Subcutaneous preadipocyte (primary cell): Measurements from ENCODE around the gene PLXNA3. TPM values are rescaled to one million over a fixed set of nuclear protein-coding genes. Genes with fewer than 3 reads are reported as not detected.

Experiments
- small RNA-seq: library from RNA; depleted of rRNA; stranded (forward); fragments of <200 nt; gene quantifications from one replicate; pipeline ENCODE3, GENCODE V24; 2012
- total RNA-seq: library from RNA; depleted of rRNA; stranded (reverse); fragments of >200 nt; gene quantifications from 2 replicates; pipeline ENCODE4 v1.2.3, GENCODE V29; 2012

PLXNA3 gene
- 13.2 and 16.2 TPM in 2 replicates for total RNA-seq

DNA sequence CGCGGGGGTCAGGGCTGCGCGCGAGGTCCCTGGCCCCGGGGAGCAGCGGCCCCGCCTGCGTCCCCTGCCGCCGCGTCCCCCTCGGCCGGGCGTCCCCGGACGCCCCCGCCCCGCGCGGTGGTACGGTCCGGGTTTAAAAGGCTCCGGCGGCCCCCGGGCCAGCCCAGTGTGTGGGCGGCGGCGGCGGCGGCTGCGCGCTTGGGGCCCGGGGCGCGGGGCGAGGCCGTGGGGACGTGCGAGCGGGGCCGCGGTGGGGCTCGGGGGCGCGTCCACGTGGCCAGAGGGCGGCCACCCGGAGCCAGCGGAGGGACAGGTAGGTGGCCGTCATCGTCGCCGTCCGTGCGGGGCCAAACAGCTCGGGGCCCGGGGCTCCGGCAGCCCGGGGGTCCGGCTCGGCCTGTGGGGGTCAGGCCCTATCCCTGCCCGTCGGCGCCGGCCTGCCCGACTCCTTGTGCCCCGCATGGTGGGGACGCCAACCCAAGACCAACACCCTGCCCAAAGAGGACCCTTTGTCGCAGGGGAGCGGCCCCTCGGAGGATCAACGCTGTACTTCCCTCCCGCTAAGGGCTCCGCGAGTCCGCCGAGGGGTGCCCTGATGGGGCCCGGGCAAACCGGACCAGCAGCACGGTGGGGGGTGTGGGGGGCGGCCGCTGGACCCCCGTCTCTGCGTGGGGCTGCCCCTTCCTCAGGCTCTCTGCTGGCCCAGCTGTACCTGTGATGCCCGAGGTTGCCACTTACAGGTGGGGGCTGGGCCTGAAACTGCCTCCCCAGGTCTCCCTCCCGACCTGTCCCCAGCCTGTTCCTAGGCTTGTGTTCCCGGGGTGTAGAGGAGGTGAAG lies at the start of gene PLXNA3:
TSS of gene PLXNA3 (plus strand) at position 166 of the 838 bp plus-strand sequence. CDS start 1,903 bp downstream, outside the sequence.

DNA sequence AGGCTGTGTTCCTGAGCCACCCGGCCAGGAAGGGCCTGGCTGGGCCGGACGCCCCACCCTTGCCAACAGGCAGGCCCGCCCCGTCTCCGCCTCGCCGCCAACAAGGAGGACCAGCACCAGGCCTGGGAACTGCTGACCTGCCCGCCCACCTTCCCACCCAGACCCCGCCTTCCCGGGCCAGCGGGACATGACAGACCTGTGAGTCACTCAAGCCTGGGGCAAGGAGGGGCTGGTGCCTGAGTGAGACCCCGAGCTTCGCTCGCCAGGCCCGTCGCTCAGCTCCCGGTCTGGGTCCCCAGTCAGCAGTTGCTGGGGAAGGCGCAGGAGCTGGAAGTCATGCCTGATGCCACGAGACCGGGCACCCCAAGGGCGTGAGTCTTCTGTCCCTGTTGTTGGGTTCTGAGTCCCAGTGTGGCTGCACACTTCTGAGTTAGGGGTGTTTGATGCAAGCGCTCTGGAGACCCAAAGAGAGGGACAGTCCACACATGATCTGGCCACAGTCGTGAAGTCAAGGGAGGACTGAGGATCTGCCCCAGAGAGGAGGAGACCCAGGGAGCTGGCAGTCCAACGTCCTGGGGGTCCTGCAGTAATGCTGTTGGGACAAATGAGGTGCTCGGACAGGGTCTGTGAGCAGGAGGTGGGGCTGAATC lies 48.7 kb upstream of the PLXNA3 start, which contains the start of gene DNASE1L1:
TSS of gene DNASE1L1 (minus strand) at position 33 of the 650 bp plus-strand sequence. CDS start 3,686 bp downstream, outside the sequence.

DNA sequence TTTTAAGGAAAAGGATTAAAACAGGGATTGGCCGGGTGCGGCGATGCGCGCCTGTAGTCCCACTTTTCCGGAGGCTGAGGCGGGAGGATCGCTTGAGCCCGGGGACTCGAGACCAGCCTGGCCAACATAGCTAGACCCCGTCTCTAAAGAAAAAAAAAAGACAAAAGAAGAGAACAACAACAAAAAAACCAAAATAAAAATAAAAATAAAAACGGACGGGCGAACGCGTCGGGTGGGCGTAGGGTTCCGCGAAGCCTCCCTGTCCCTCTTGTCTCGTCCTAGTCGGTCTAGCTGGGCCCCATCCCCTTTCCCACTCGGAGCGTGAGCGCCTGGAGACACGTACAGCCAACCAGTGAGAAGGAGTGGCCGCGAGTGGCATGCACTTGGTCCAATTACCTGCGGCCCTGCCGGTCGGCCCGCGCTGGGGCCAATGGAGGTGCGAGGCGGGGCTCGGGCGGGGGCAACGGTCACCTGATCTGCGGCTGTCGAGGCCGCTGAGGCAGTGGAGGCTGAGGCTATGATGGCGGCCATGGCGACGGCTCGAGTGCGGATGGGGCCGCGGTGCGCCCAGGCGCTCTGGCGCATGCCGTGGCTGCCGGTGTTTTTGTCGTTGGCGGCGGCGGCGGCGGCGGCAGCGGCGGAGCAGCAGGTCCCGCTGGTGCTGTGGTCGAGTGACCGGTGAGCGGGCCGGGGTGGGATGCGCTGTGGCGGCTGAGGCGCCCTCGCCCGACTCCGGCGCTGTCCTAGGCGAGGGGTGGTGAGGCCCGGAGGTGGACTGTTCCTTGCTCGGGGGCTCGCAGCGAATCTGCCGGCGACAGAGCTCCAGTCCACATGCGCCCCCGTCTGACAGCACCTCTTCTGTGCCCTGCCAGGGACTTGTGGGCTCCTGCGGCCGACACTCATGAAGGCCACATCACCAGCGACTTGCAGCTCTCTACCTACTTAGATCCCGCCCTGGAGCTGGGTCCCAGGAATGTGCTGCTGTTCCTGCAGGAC lies 29.6 kb upstream of the PLXNA3 start, which contains the start of gene ATP6AP1:
TSS of gene ATP6AP1 (plus strand) at position 502 of the 996 bp plus-strand sequence. CDS start at position 518, 16 bp downstream.

DNA sequence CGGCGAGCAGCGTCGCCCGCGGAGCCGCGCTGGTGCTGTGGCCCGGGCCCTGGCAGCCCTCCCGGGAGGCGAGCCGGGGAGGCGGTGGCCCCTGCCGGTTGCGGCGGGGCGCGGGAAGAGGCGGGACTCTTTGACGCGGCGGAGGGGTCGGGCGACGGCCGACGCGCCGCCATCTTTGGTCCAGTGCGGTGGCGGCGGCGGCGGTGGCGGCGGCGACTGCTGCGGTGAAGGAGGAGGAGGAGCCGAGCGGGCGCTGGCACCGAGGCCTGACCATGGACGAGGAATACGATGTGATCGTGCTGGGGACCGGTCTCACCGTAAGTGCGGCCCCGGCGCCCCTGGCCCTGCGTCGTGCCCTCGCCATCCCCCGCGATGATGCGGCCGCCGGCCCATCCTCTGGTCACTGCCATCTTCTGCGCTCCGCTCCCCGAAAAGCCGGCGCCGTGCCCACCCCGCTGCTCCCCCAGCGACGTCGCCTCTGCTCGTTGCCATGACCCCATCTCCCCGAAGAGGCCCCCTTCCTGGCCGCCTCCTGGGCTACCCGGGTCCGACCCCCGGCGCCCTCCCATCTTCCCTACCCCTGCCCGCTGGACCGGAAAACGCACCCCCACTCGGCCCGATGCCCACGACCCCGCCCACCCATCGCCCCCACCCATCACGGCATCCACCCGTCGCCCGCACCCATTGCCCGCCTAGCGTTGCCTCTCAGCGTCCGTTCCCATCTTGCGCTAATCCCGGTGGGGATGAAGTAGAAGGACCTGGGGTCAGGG lies 20.9 kb upstream of the PLXNA3 start, which contains the start of gene GDI1:
TSS of gene GDI1 (plus strand) at position 172 of the 770 bp plus-strand sequence. CDS start at position 273, 101 bp downstream.

DNA sequence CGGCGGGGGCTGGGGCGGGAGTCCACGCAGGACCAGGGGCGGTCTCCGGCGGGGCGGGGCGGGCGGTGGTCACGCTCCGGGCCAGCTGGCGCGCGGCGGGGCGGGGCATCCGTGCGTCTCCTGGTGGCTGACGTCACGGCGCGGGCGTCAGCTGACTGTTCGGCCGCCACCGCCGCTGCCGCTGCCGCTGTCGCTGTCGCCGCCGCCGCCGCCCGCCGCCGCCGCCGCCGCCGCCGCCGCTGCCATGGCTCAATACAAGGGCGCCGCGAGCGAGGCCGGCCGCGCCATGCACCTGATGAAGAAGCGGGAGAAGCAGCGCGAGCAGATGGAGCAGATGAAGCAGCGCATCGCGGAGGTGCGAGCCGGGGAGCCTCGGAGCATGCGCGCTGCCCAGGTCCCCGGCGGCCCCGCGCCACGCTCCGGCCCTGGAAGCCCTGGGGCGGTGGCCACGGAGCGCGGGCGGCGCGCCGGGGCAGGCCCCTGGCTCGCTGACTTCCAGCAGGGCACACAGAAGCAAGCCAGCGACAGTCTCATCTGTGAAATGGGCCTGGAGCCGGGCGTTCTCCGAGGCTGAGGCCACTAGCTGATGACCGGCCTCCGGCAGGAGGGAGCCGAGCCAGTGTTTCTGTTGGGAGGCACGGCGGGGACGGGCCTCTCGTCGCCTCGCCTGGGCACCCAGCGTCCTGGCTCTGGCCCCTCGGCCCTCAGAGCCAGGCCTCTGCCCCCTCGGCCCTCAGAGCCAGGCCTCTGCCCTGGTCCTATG lies 13.9 kb upstream of the PLXNA3 start, which contains the start of gene FAM50A:
TSS of gene FAM50A (plus strand) at position 150 of the 763 bp plus-strand sequence. CDS start at position 245, 95 bp downstream.

DNA sequence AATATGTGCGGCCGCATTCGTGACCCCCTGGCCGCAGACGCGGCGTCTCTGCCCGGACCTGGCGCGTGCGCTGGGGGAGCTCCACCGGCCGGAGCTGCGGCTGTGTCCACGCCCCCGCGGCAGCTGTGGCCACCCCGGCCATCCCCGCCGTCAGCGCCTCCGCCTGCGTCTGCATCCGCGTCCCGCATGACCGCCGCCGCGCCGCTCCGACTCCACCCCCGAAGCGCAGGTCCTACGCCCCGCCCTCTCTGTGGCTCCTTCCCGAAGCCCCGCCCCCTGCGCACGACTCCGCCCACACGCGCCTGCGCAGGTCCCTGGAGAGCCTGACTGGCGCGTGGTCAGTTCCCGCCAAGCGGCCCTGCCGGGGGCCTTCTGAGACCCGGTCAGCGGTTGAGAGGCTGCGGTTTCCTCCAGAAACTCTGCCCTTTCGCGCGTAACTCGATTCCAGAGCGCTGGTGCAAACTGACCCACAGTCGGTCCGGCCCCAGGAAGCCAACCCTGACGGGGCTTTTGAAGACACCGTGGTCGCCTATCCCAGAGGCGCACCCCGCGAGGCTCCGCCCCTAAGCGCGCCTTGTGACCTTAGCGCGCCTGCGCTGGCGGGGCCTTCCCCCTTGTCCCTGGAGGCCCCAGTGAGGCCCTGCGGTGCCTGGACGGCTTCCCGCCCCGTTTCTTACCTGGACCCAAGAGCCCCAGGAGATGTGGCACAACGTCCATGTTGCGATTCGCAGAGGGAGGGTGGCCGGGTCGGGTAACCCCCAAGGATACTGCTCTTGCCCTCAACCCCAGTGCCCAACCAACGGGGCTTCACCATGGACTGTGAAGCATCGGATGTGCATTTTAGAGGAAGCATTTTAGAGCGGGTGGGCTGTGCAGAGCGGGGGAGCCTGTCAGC lies 20.9 kb downstream of the PLXNA3 start, which contains the start of gene LAGE3:
TSS of gene LAGE3 (minus strand) at position 554 of the 895 bp plus-strand sequence. CDS start at position 188, 366 bp downstream.

DNA sequence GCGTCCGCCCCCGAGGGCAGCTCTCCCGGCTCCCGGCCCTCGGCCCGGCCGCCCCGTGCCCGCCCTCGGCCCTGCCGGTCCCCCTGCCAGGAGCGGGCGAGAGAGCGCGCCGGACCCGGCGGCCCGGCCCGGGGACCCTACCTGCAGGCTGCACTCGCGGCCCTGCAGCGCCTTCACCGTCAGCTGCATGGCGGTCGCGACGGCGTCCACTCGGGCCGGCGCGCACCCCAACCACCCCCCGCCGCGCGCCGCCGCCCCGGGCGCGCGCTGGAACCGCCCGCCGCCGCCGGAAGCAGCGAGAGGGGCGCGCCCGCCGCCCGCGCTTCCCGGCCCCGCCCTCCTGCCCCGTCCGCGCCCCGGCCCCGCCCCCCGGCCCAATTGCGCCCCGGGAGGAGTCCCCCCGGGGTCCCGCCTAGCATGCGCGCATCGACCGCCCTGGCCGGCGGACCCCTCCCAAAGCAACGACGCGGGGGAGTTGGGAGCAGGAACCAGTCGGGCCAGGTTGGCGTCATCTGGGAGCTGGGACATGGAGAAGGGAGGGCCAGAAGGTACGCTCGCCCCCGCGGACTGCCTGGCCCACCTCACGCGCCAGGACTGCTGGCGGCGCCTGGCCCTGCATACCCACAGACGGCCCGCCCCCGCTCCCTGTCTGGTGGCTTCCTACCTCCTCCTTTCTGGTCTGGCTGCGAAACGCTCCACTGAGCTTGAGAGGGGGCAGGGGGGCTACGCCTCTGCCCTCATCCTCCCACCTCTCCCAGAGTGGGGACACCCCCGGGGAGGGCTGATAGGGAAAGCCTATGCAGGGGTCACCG lies 28.5 kb downstream of the PLXNA3 start, which contains the start of gene UBL4A:
TSS of gene UBL4A (minus strand) at position 220 of the 812 bp plus-strand sequence. CDS start at position 189, 31 bp downstream.

DNA sequence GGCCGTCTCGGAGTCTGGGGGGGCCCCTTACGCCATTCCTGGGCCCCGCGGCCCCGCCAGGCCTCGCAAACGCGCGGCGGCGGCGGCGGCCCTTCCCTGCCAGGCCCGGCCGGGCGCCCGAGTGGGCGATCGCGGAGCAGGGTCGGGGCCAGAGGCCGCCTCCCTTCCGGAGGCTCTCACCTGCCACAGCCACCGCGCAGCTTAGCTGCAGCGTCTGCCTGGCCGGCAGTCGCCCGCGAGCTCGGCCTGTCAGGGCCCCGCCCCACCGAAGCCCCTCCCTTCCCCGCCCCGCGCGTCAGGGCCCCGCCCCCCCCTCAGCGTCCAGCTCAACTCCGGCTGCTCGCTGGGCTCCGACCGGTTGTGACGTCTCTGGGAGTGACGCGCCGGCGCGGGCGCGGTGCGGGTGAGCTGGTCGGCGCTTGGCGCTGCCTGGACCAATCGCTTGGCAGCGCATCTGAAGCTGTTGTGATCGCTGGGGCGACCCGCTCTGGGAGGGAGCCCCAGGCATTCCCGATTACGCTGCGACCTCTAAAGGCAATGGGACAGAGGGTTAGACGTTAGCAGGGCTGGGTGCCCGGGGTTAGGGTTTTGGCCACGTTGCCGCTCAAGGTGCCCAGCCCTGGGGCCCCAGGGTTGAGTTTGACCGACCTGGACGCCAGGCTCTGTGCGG lies 32.5 kb downstream of the PLXNA3 start, which contains the start of gene SLC10A3:
TSS of gene SLC10A3 (minus strand) at position 216 of the 670 bp plus-strand sequence. CDS start 1,689 bp downstream, outside the sequence.

DNA sequence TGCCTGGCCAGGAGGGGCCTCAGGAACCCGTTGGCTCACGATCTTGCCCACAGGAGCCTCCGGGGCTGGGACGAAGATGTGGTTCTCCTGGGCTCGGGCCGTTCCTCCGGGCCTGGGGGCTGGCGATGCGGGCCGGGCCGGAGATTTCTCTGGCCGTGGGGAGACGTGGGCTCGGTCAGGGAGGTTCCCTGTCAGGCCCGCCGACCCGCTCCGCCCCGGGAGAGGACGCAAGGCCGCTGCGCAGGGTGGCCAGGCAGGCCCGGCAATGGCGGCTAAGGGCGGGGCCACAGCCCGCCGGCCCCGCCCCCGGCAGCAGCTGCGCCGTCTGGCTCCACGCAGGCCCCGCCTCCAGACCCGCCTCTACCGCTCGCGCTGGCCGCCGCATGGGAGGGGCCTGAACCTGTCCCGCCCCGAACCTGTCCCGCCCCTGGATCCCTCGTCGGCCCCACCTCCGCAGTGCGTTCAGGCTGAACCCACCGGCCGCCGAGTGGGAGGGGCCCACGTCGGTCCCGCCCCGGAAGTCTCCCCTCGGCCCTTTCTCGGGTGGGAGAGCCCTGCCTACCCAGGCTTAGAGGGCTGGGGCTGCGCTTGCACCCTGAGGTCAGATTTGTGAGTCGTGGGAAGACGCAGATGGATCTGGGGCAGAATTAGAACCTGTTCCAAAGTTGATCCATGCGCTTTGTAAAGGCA lies 58.0 kb downstream of the PLXNA3 start, which contains the start of gene FAM3A:
TSS of gene FAM3A (minus strand) at position 267 of the 690 bp plus-strand sequence. CDS start 460 bp downstream, outside the sequence.

Small RNA genes lying within 50 kb of the gene (small RNA-seq; reads per million reads assigned to genes)
- gene MIR6858 (0.16 reads per million), gene RN7SL697P (not detected)

Other genes starting within 250 kb of the PLXNA3 start
- gene OPN1MW2, start 238.5 kb upstream of the PLXNA3 start, total RNA-seq = not detected in 2 replicates
- not detected in 2 replicates for gene OPN1MW3, start 200.7 kb upstream of the PLXNA3 start, total RNA-seq
- not detected in 2 replicates for gene TEX28, start 163.2 kb upstream of the PLXNA3 start, total RNA-seq
- not detected in 2 replicates for gene TKTL1, start 162.5 kb upstream of the PLXNA3 start, total RNA-seq
- gene FLNA, start 83.6 kb upstream of the PLXNA3 start, total RNA-seq = 1,220 and 1,461 TPM in 2 replicates
- gene EMD, start 79.0 kb upstream of the PLXNA3 start, total RNA-seq = 32.7 and 38.5 TPM in 2 replicates
- gene RPL10, start 59.9 kb upstream of the PLXNA3 start, total RNA-seq = 1,085 and 1,649 TPM in 2 replicates
- 18.0 and 28.2 TPM in 2 replicates for gene DNASE1L1, start 49.0 kb upstream of the PLXNA3 start, total RNA-seq
- 18.4 and 20.9 TPM in 2 replicates for gene TAFAZZIN, start 46.7 kb upstream of the PLXNA3 start, total RNA-seq
- gene ATP6AP1, start 29.6 kb upstream of the PLXNA3 start, total RNA-seq = 35.6 and 39.3 TPM in 2 replicates
- gene GDI1, start 21.1 kb upstream of the PLXNA3 start, total RNA-seq = 63.2 and 69.0 TPM in 2 replicates
- 34.9 and 35.2 TPM in 2 replicates for gene FAM50A, start 14.1 kb upstream of the PLXNA3 start, total RNA-seq
- 9.0 and 9.2 TPM in 2 replicates for gene LAGE3, start 21.0 kb downstream of the PLXNA3 start, total RNA-seq
- gene UBL4A, start 28.3 kb downstream of the PLXNA3 start, total RNA-seq = 37.5 and 37.7 TPM in 2 replicates
- gene SLC10A3, start 32.3 kb downstream of the PLXNA3 start, total RNA-seq = 28.0 and 28.7 TPM in 2 replicates
- 23.3 and 25.0 TPM in 2 replicates for gene FAM3A, start 58.0 kb downstream of the PLXNA3 start, total RNA-seq
- 145 and 151 TPM in 2 replicates for gene G6PD, start 88.6 kb downstream of the PLXNA3 start, total RNA-seq
- 17.2 and 19.8 TPM in 2 replicates for gene IKBKG, start 89.3 kb downstream of the PLXNA3 start, total RNA-seq
- not detected in 2 replicates for gene CTAG1A, start 126.9 kb downstream of the PLXNA3 start, total RNA-seq
- not detected in 2 replicates for gene CTAG1B, start 161.0 kb downstream of the PLXNA3 start, total RNA-seq
- not detected in 2 replicates for gene CTAG2, start 195.3 kb downstream of the PLXNA3 start, total RNA-seq